Kidney (tissue), 14 donors: ENCODE data around the gene CDCA8. TPM values are rescaled to one million over a fixed set of nuclear protein-coding genes. Genes with fewer than 3 reads are reported as not detected.

Source experiments
- DNase-seq, 5 donors: peaks; one replicate each; pipeline ENCODE4 v3.0.0-alpha.2; 2013 to 2020
- FAIRE-seq: peaks from 2 replicates; lab custom pipeline; 2012; peaks lifted over from hg19 to GRCh38; lab: Jason Lieb, UNC
- H3K27ac ChIP-seq, 2 donors: one replicate each; pipeline ENCODE4 v1.7.0; 2013; ENCODE audit warnings: low read depth in 2 of 2, low read length in 2 of 2, inconsistent platforms in 1 of 2
- H3K27me3 ChIP-seq: one replicate; pipeline ENCODE4 v1.7.1; 2013; ENCODE audit warnings: low read length, inconsistent platforms; ENCODE audit not compliant: control insufficient read depth, insufficient read depth
- H3K36me3 ChIP-seq, 3 donors: one replicate each; pipeline versions ENCODE4 v1.7.0 to v1.7.1; 2013; ENCODE audit warnings: low read length in 3 of 3, control low read depth in 1 of 3, inconsistent platforms in 1 of 3; ENCODE audit not compliant: insufficient read depth in 3 of 3, control insufficient read depth in 2 of 3
- H3K4me1 ChIP-seq, 3 donors: one replicate each; pipeline versions ENCODE4 v1.7.0 to v1.7.1; 2013; ENCODE audit warnings: low read length in 3 of 3, inconsistent platforms in 1 of 3, low read depth in 1 of 3; ENCODE audit not compliant: control insufficient read depth in 2 of 3, insufficient read depth in 2 of 3
- H3K4me3 ChIP-seq, 3 donors: one replicate each; pipeline versions ENCODE4 v1.7.0 to v1.8.1; 2013; ENCODE audit warnings: low read length in 3 of 3, control low read depth in 1 of 3, inconsistent platforms in 1 of 3
- H3K9ac ChIP-seq, 3 donors: one replicate each; pipeline versions ENCODE4 v1.7.0 to v1.7.1; 2013; ENCODE audit warnings: low read length in 3 of 3, control low read depth in 1 of 3, inconsistent platforms in 1 of 3
- H3K9me3 ChIP-seq, 3 donors: one replicate each; pipeline versions ENCODE4 v1.7.0 to v1.7.1; 2013; ENCODE audit warnings: low read length in 3 of 3, control low read depth in 1 of 3, inconsistent platforms in 1 of 3; ENCODE audit not compliant: control insufficient read depth in 2 of 3, insufficient read depth in 1 of 3
- intact Hi-C: fragments of 100-400 bp; cut with DNase I; formaldehyde crosslinking; loops from one replicate; pipeline ENCODE4 v1.11.1; 2022
- polyA plus RNA-seq: library from polyadenylated mRNA; stranded (reverse); fragments of 350-450 nt; fragmentation: Illumina TruSeq; extraction: RNeasy Lipid Tissue Mini Kit (QIAGEN cat#74804); gene quantifications from one replicate; pipeline ENCODE4 v1.2.3, GENCODE V29; 2014; ENCODE audit warnings: low read depth, low replicate concordance; ENCODE audit not compliant: insufficient read depth
- total RNA-seq: library from RNA; stranded (reverse); fragmentation: NEBNext Ultra II Directional; extraction: Animal tissue kit (Norgen Biotek cat#: 25700); gene quantifications from one replicate; pipeline ENCODE4 v1.2.1, GENCODE V29; 2021
- TF ChIP-seq, protein P1 (sequence below): IDR thresholded peaks from 3 replicates; pipeline ENCODE4 v1.5.1; 2012; ENCODE audit warnings: mild to moderate bottlenecking, moderate library complexity, borderline replicate concordance; ENCODE audit not compliant: insufficient read depth; ENCODE audit errors: extremely low read depth
- donor health status: control.
- donor health status: control.
- donor health status: control.
- donor health status: control.
- donor health status: control.
- donor health status: DM: yes; HTN: yes; CAD: no.
- donor health status: Normal renal cell carcinoma (clear cell type).

Gene CDCA8
- total and polyA plus RNA-seq, 2 donors from 2014 or later: 0.71 to 1.0 TPM

DNA sequence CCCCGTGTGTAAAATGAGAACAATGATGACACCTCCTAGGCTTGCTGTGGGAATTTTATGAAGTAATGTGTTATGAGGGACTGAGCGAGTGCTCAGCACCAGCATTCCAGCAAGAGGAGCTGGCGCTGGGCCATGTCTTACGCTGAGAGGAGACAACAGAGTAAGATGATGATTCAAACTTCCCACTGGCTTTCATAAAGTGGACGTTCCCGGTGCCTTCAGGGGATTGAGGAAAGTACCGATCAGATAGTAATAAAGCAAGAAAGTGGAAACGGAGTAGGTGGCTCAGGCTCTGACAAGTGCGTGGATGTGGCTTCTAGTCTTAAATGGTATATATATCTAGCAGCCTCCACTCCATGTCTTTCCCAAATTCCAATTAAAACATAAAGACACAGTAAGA, 48.8 kb downstream of the CDCA8 start:
- no peaks in the 10 kb centered on the region for H3K36me3 ChIP-seq
- FAIRE-seq (no peak), DNase-seq (no peak)
- no peak overlapping the region for H3K27ac ChIP-seq
- H3K4me3 ChIP-seq: no peak overlapping the region
- no peaks in the 10 kb centered on the region for H3K4me1 ChIP-seq
- intact Hi-C loops: no loop called here
- no peak overlapping the region for H3K9ac ChIP-seq
- H3K27me3 ChIP-seq: no peaks in the 10 kb centered on the region
- H3K9me3 ChIP-seq: no peaks in the 10 kb centered on the region
- TF ChIP-seq, protein P1, sequence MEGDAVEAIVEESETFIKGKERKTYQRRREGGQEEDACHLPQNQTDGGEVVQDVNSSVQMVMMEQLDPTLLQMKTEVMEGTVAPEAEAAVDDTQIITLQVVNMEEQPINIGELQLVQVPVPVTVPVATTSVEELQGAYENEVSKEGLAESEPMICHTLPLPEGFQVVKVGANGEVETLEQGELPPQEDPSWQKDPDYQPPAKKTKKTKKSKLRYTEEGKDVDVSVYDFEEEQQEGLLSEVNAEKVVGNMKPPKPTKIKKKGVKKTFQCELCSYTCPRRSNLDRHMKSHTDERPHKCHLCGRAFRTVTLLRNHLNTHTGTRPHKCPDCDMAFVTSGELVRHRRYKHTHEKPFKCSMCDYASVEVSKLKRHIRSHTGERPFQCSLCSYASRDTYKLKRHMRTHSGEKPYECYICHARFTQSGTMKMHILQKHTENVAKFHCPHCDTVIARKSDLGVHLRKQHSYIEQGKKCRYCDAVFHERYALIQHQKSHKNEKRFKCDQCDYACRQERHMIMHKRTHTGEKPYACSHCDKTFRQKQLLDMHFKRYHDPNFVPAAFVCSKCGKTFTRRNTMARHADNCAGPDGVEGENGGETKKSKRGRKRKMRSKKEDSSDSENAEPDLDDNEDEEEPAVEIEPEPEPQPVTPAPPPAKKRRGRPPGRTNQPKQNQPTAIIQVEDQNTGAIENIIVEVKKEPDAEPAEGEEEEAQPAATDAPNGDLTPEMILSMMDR: no peak

DNA sequence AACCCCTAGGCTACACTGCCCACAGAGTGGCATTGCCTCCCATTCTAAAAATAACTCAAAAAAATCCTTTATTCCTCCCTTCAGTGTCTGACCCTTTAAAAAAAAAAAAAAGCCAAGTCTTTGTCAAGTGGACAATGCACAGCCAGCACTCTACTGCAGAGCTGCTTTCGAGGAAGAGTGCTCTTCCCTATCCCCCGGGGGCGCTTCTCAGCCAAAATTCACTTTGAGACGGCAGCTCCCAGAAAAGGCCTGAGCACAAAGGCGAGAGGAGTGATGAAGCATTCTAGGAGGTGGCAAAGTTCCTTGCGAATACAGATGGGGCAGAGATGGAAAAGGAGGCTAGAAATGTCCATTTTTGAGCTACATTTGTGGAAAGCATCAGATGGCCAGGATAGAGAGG, 49.3 kb downstream of the CDCA8 start:
- no peak for DNase-seq
- Histone ChIP-seq H3K36me3 (no peaks in the 10 kb centered on the region), H3K27me3 (no peaks in the 10 kb centered on the region), H3K4me3 (no peak overlapping the region), H3K9me3 (peaks cover 0 to 1% (median 0%) of the 10 kb centered on the region in 3 donors), H3K9ac (no peak overlapping the region), H3K27ac (no peak overlapping the region), H3K4me1 (no peaks in the 10 kb centered on the region)
- FAIRE-seq: no peak
- TF ChIP-seq, protein P1: no peak
- intact Hi-C loops: no loop called here

DNA sequence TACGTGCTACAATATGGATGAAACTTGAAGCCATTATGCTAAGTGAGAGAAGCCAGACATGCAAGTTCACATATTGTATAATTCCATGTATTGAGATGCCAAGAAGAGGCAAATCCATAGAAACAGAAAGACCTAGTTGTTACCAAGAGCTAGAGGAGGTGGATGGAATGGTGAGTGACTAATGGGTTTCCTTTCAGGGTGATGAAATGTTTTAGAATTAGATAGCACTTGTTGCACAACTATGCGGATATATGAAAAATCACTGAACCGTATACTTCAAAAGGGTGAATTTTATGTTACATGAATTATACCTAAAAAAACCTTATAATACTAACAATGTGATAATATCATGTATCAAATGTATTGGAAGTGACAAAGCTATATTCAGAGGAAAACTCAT, 54.5 kb downstream of the CDCA8 start:
- Histone ChIP-seq H3K9me3 (peaks cover 0 to 7% (median 0%) of the 10 kb centered on the region in 3 donors), H3K36me3 (no peaks in the 10 kb centered on the region), H3K4me1 (no peaks in the 10 kb centered on the region), H3K4me3 (no peak overlapping the region), H3K9ac (no peak overlapping the region), H3K27me3 (peaks cover 3% of the 10 kb centered on the region), H3K27ac (no peak overlapping the region)
- FAIRE-seq (no peak), DNase-seq (no peak)
- TF ChIP-seq, protein P1: no peak
- intact Hi-C loops: no loop called here

DNA sequence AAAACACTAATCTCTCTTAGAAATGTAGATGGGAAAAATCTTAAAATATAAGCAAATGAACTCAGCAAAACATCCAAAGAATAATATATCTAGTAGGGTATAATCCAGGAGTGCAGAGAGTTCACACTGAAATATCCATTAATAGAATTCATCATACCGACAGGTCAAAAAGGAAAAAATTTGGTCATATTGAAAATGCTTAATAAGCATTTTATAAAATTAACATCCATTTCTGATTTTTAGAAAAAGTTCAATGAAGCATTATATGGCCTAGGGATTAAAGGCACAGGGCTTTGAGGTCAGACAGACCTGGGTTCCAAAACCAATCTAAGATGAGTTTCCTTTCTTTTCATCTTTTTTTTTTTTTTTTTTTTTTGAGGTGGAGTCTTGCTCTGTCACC, 56.2 kb downstream of the CDCA8 start:
- Histone ChIP-seq H3K9ac (no peak overlapping the region), H3K9me3 (peaks cover 0 to 7% (median 0%) of the 10 kb centered on the region in 3 donors), H3K27ac (no peak overlapping the region), H3K4me3 (no peak overlapping the region), H3K27me3 (peaks cover 10% of the 10 kb centered on the region), H3K4me1 (no peaks in the 10 kb centered on the region), H3K36me3 (no peaks in the 10 kb centered on the region)
- TF ChIP-seq, protein P1: no peak
- no peak for FAIRE-seq
- no peak for DNase-seq
- intact Hi-C loops: no loop called here
